SK-N-SH (cell line): Measurements from ENCODE around the gene SGCE. TPM values are rescaled to one million over a fixed set of nuclear protein-coding genes. Genes with fewer than 3 reads are reported as not detected.
A peak's percentile ranks its signal among the peaks of the same experiment; 100 is the strongest.

ENCODE experiments used
- CTCF ChIA-PET: fragments of 300-600, 350-600 bp; formaldehyde crosslinking; extraction: SDS; loops from one replicate; lab custom pipeline; 2021; lab: Yijun Ruan, JAX
- POLR2A ChIA-PET: fragments of 350-600 bp; sonication (Branson Sonifier 250); formaldehyde crosslinking; extraction: SDS; loops from one replicate; lab custom pipeline; 2020; ENCODE audit warnings: antibody characterized with exemption, inconsistent platforms; lab: Yijun Ruan, JAX
- DNase-seq: peaks from one replicate; pipeline ENCODE4 v3.0.0; 2012
- H2AFZ ChIP-seq: fragments of 200-600 bp; sonication (generic); 2 replicates; pipeline ENCODE4 v1.8.1; 2016; ENCODE audit warnings: antibody characterized with exemption, mild to moderate bottlenecking, low read depth
- H3F3A ChIP-seq: fragments of 200-600 bp; sonication (generic); replicated peaks from 2 replicates; pipeline ENCODE3; 2016; ENCODE audit warnings: antibody characterized with exemption, mild to moderate bottlenecking; ENCODE audit not compliant: insufficient read depth
- H3K27ac ChIP-seq, 2 experiments: fragments of 200-500 bp in 1 of 2; fragments of 200-600 bp in 1 of 2; sonication (Bioruptor generic) in 1 of 2; sonication (generic), shearing (Covaris generic) in 1 of 2; 2 replicates each; pipeline versions ENCODE4 v1.5.1 to v1.6.1; 2014 to 2016; ENCODE audit warnings: low read depth in 2 of 2, inconsistent platforms in 1 of 2, low read length in 1 of 2, mild to moderate bottlenecking in 1 of 2, mixed read lengths in 1 of 2
- H3K27me3 ChIP-seq: fragments of 200-600 bp; sonication (generic), shearing (Covaris generic); 2 replicates; pipeline ENCODE4 v1.6.1; 2016; ENCODE audit warnings: mixed run types; ENCODE audit not compliant: insufficient read depth
- H3K36me3 ChIP-seq, 2 experiments: fragments of 200-500 bp in 1 of 2; fragments of 200-600 bp in 1 of 2; sonication (Bioruptor generic) in 1 of 2; sonication (generic) in 1 of 2; replicated peaks in 1 of 2; 2 replicates each; pipeline versions ENCODE3 to v1.5.1; 2014 to 2016; ENCODE audit warnings: low read length in 1 of 2, mild to moderate bottlenecking in 1 of 2; ENCODE audit not compliant: insufficient read depth in 2 of 2, control insufficient read depth in 1 of 2
- H3K4me1 ChIP-seq, 2 experiments: fragments of 200-500 bp in 1 of 2; fragments of 200-600 bp in 1 of 2; sonication (Bioruptor generic) in 1 of 2; sonication (generic), shearing (Covaris generic) in 1 of 2; 2 replicates each; pipeline versions ENCODE4 v1.5.1 to v1.6.1; 2014 to 2016; ENCODE audit warnings: low read depth in 1 of 2, low read length in 1 of 2, mixed run types in 1 of 2; ENCODE audit not compliant: insufficient read depth in 2 of 2, control insufficient read depth in 1 of 2
- H3K4me2 ChIP-seq: fragments of 200-600 bp; sonication (generic), shearing (Covaris generic); 2 replicates; pipeline ENCODE4 v1.6.1; 2017; ENCODE audit warnings: mixed run types
- H3K4me3 ChIP-seq, 2 experiments: fragments of 200-500 bp in 1 of 2; fragments of 200-600 bp in 1 of 2; sonication (Bioruptor generic) in 1 of 2; sonication (generic), shearing (Covaris generic) in 1 of 2; 2 replicates each; pipeline versions ENCODE4 v1.5.1 to v1.8.1; 2014 to 2016; ENCODE audit warnings: low read depth in 2 of 2, inconsistent platforms in 1 of 2, low read length in 1 of 2, mild to moderate bottlenecking in 1 of 2, mixed read lengths in 1 of 2, moderate library complexity in 1 of 2
- H3K79me2 ChIP-seq: fragments of 200-600 bp; sonication (generic); 2 replicates; pipeline ENCODE4 v1.8.1; 2017; ENCODE audit warnings: mild to moderate bottlenecking; ENCODE audit not compliant: insufficient read depth
- H3K9ac ChIP-seq: fragments of 200-600 bp; sonication (generic); 2 replicates; pipeline ENCODE4 v1.6.1; 2017; ENCODE audit warnings: mixed run types
- H3K9me2 ChIP-seq: fragments of 200-600 bp; sonication (generic); 2 replicates; pipeline ENCODE4 v1.6.1; 2017; ENCODE audit warnings: mixed run types
- H3K9me3 ChIP-seq: fragments of 200-600 bp; sonication (generic); 2 replicates; pipeline ENCODE4 v1.6.1; 2017; ENCODE audit warnings: mixed run types, mild to moderate bottlenecking, moderate library complexity
- H4K20me1 ChIP-seq: fragments of 200-600 bp; sonication (generic); 2 replicates; pipeline ENCODE4 v1.6.1; 2017; ENCODE audit warnings: mild to moderate bottlenecking, mixed run types; ENCODE audit not compliant: insufficient read depth
- ELF1 ChIP-seq: IDR thresholded peaks from 2 replicates; pipeline ENCODE4 v1.4.0; 2012
- NFIC ChIP-seq: IDR thresholded peaks from 2 replicates; pipeline ENCODE4 v1.4.0; 2012; ENCODE audit warnings: borderline replicate concordance
- RCOR1 ChIP-seq: fragments of 150-350 bp; IDR thresholded peaks from 2 replicates; pipeline ENCODE4 v1.6.1; 2017; ENCODE audit warnings: antibody characterized with exemption, low read length
- RFX5 ChIP-seq: IDR thresholded peaks from 2 replicates; pipeline ENCODE4 v1.6.1; 2012; ENCODE audit warnings: mild to moderate bottlenecking, improper control_type of control experiment, low read length
- RXRA ChIP-seq: IDR thresholded peaks from 2 replicates; pipeline ENCODE4 v1.4.0; 2012; ENCODE audit warnings: low read depth, mild to moderate bottlenecking, borderline replicate concordance
- SIN3A ChIP-seq: IDR thresholded peaks from 2 replicates; pipeline ENCODE4 v1.6.1; 2012; ENCODE audit warnings: low read depth, mild to moderate bottlenecking, low read length, moderate library complexity, borderline replicate concordance
- SMC3 ChIP-seq: IDR thresholded peaks from 2 replicates; pipeline ENCODE4 v1.6.1; 2012; ENCODE audit warnings: low read depth, low read length, improper control_type of control experiment
- TAF1 ChIP-seq: IDR thresholded peaks from 2 replicates; pipeline ENCODE4 v1.6.1; 2012; ENCODE audit warnings: low read depth, mild to moderate bottlenecking, low read length, moderate library complexity, borderline replicate concordance
- TCF12 ChIP-seq: IDR thresholded peaks from 2 replicates; pipeline ENCODE4 v1.4.0; 2012
- WGBS: methylation state at CpG from one replicate; pipeline ENCODE4 v1.1.6; 2017; ENCODE audit warnings: low lambda C conversion rate; 5-methylcytosine and 5-hydroxymethylcytosine counted together
- polyA plus RNA-seq, 3 experiments: library from polyadenylated mRNA; depleted of rRNA; stranded (reverse); fragments of >200 nt; gene quantifications; 2 replicates each; pipeline ENCODE4 v1.2.3, GENCODE V29; 2012
- TF ChIP-seq, protein P1 (sequence below): IDR thresholded peaks from 2 replicates; pipeline ENCODE4 v1.6.1; 2012; ENCODE audit warnings: mild to moderate bottlenecking, low read depth, low read length, moderate library complexity
- TF ChIP-seq, protein P2 (sequence below): IDR thresholded peaks from 2 replicates; pipeline ENCODE4 v1.4.0; 2012; ENCODE audit warnings: low read depth

Gene SGCE
- polyA plus RNA-seq, 1 of the 3 experiments (the other 2 are of a cell fraction), result 69.5 TPM

DNA sequence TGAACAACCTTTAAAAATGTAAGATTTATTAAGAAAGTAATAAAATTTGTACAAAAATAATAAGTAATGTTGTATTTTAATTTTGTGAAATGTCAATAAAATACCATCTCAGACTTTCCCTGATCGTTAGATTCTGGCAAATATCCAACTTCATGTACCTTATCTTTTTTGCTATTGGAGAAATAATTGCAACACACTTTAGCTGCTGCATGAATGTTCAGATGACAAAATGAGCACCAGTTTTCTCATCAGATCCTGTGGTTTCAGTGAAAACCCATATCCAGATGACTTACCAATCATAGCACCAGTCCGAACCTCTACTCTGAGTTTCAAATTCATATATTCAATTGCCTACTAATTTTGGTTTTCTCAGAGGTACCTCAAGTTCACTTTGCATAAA, 76.5 kb downstream of the SGCE start:
- Histone ChIP-seq H3F3A (no peaks in the 10 kb centered on the region), H3K4me2 (no peak overlapping the region), H3K9me2 (no peaks in the 10 kb centered on the region), H3K9me3 (peaks cover 5% of the 10 kb centered on the region; the same call in 1 of the 2 replicates), H3K4me1 (no peaks in the 10 kb centered on the region; a peak in 1 of 4 replicates), H3K27me3 (no peaks in the 10 kb centered on the region), H4K20me1 (no peaks in the 10 kb centered on the region), H3K4me3 (no peak overlapping the region), H3K79me2 (no peaks in the 10 kb centered on the region), H3K36me3 (peaks cover 11 to 14% of the 10 kb centered on the region in 2 experiments), H3K27ac (no peak overlapping the region), H2AFZ (no peak overlapping the region), H3K9ac (no peak overlapping the region)
- ChIA-PET POLR2A (no interaction called here), CTCF (no interaction called here)
- DNase-seq, result no peak
- TF ChIP-seq TAF1 (no peak), SIN3A (no peak), RXRA (no peak), NFIC (no peak), RCOR1 (no peak)
- TF ChIP-seq, protein P1, sequence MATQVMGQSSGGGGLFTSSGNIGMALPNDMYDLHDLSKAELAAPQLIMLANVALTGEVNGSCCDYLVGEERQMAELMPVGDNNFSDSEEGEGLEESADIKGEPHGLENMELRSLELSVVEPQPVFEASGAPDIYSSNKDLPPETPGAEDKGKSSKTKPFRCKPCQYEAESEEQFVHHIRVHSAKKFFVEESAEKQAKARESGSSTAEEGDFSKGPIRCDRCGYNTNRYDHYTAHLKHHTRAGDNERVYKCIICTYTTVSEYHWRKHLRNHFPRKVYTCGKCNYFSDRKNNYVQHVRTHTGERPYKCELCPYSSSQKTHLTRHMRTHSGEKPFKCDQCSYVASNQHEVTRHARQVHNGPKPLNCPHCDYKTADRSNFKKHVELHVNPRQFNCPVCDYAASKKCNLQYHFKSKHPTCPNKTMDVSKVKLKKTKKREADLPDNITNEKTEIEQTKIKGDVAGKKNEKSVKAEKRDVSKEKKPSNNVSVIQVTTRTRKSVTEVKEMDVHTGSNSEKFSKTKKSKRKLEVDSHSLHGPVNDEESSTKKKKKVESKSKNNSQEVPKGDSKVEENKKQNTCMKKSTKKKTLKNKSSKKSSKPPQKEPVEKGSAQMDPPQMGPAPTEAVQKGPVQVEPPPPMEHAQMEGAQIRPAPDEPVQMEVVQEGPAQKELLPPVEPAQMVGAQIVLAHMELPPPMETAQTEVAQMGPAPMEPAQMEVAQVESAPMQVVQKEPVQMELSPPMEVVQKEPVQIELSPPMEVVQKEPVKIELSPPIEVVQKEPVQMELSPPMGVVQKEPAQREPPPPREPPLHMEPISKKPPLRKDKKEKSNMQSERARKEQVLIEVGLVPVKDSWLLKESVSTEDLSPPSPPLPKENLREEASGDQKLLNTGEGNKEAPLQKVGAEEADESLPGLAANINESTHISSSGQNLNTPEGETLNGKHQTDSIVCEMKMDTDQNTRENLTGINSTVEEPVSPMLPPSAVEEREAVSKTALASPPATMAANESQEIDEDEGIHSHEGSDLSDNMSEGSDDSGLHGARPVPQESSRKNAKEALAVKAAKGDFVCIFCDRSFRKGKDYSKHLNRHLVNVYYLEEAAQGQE, result no peak
- 91% methylated on average over 2 of the region's 2 CpGs for WGBS

GRCh38 chr7:94578614-94579013, 77.3 kb downstream of the SGCE start:
- Histone ChIP-seq H3K4me3 (no peak overlapping the region), H4K20me1 (no peaks in the 10 kb centered on the region), H2AFZ (no peak overlapping the region), H3K9ac (no peak overlapping the region)
- TF ChIP-seq SMC3 (no peak), TCF12 (peak; percentile 33; the same call in 1 of the 2 replicates), ELF1 (no peak), RFX5 (no peak)
- TF ChIP-seq, protein P2, sequence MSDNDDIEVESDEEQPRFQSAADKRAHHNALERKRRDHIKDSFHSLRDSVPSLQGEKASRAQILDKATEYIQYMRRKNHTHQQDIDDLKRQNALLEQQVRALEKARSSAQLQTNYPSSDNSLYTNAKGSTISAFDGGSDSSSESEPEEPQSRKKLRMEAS, result 0 out of 2 replicates have a peak, but pooled peaks have one; percentile 15
- TF ChIP-seq, all 33 proteins: peak for 2
- POLR2A ChIA-PET, result no interaction called here
- Histone ChIP-seq H3K27ac (no peak overlapping the region), H3K9me2 (no peaks in the 10 kb centered on the region), H3K79me2 (no peaks in the 10 kb centered on the region), H3K27me3 (no peaks in the 10 kb centered on the region), H3K4me2 (no peak overlapping the region), H3K9me3 (peaks cover 11% of the 10 kb centered on the region; the same call in 1 of the 2 replicates), H3K4me1 (no peaks in the 10 kb centered on the region; a peak in 1 of 4 replicates), H3K36me3 (peaks cover 4 to 7% of the 10 kb centered on the region in 2 experiments), H3F3A (no peaks in the 10 kb centered on the region)
- CTCF ChIA-PET, result interaction anchor here (1.4 kb wide), 1 partner anchor 68 kb away, joined by 3 read pairs; no protein-coding TSS in a partner anchor
- no peak for DNase-seq
